ENCODE data around the gene CTIF. TPM values are rescaled to one million over a fixed set of nuclear protein-coding genes. Genes with fewer than 3 reads are reported as not detected.

Gene CTIF
- polyA plus RNA-seq, 1 experiment, result 40.2 TPM

- CTCF ChIA-PET, result no interaction called here
- Histone ChIP-seq H3K27ac (ENCODE audit: low read depth, low read length) (no peak overlapping the region), H3K4me3 (ENCODE audit: low read depth, low read length) (no peak overlapping the region), H3K27me3 (ENCODE audit: control insufficient read depth, insufficient read depth, low read length) (no peaks in the 10 kb centered on the region), H3K9me3 (ENCODE audit: control insufficient read depth, insufficient read depth, low read length) (no peaks in the 10 kb centered on the region)
- POLR2A ChIA-PET, result no interaction called here
- TF ChIP-seq CTCF (IDR thresholded peaks at IDR 0.05; ENCODE audit: low read depth, low read length), result no peak
- no peak for DNase-seq (ENCODE audit: low read depth, low spot score)
These were observed 265.4 kb downstream of the CTIF start for GRCh38 chr18:48803951-48804855.

- ChIA-PET CTCF (interaction anchor here (1.0 kb wide), 1 partner anchor 129 kb away, joined by 3 read pairs; no protein-coding TSS in a partner anchor), POLR2A (no interaction called here)
- Histone ChIP-seq H3K27ac (ENCODE audit: low read depth, low read length) (no peak overlapping the region), H3K9me3 (ENCODE audit: control insufficient read depth, insufficient read depth, low read length) (no peaks in the 10 kb centered on the region), H3K27me3 (ENCODE audit: control insufficient read depth, insufficient read depth, low read length) (no peaks in the 10 kb centered on the region), H3K4me3 (ENCODE audit: low read depth, low read length) (no peak overlapping the region)
- DNase-seq (ENCODE audit: low read depth, low spot score), result no peak
- no peak for TF ChIP-seq CTCF (IDR thresholded peaks at IDR 0.05; ENCODE audit: low read depth, low read length)
These were observed 266.2 kb downstream of the CTIF start for GRCh38 chr18:48804856-48805610.

GRCh38 chr18:48805826-48806535 lies 267.1 kb downstream of the CTIF start:
- no peak for DNase-seq (ENCODE audit: low read depth, low spot score)
- Histone ChIP-seq H3K27ac (ENCODE audit: low read depth, low read length) (no peak overlapping the region), H3K4me3 (ENCODE audit: low read depth, low read length) (no peak overlapping the region), H3K27me3 (ENCODE audit: control insufficient read depth, insufficient read depth, low read length) (no peaks in the 10 kb centered on the region), H3K9me3 (ENCODE audit: control insufficient read depth, insufficient read depth, low read length) (no peaks in the 10 kb centered on the region)
- CTCF ChIA-PET, result interaction anchor here (1.0 kb wide), 1 partner anchor 130 kb away, joined by 3 read pairs; no protein-coding TSS in a partner anchor
- POLR2A ChIA-PET, result no interaction called here
- no peak for TF ChIP-seq CTCF (IDR thresholded peaks at IDR 0.05; ENCODE audit: low read depth, low read length)

- CTCF ChIA-PET, result no interaction called here
- no peak overlapping the region for H3K4me3 ChIP-seq (ENCODE audit: low read depth, low read length)
These were observed 267.9 kb downstream of the CTIF start for GRCh38 chr18:48806551-48807261.

More at GRCh38 chr18:48806551-48807261, 267.9 kb downstream of the CTIF start:
- DNase-seq (ENCODE audit: low read depth, low spot score), result no peak
- Histone ChIP-seq H3K27ac (ENCODE audit: low read depth, low read length) (no peak overlapping the region), H3K9me3 (ENCODE audit: control insufficient read depth, insufficient read depth, low read length) (no peaks in the 10 kb centered on the region), H3K27me3 (ENCODE audit: control insufficient read depth, insufficient read depth, low read length) (no peaks in the 10 kb centered on the region)
- POLR2A ChIA-PET, result no interaction called here
- TF ChIP-seq CTCF (IDR thresholded peaks at IDR 0.05; ENCODE audit: low read depth, low read length), result no peak

Measured in AG04450 (cell line).